Fibroblast of lung (primary cell): ENCODE measurements around the gene STARD13. TPM values are rescaled to one million over a fixed set of nuclear protein-coding genes. Genes with fewer than 3 reads are reported as not detected.

Experiments used
- DNase-seq, 2 donors: peaks; one replicate each; pipeline versions ENCODE4 v3.0.0 to v3.0.0-alpha.2; 2010; ENCODE audit warnings: low read depth in 2 of 2
- H2AFZ ChIP-seq: 2 replicates; pipeline ENCODE4 v1.5.1; 2012; ENCODE audit warnings: low read length, control low read depth, inconsistent platforms
- H3K27ac ChIP-seq: 2 replicates; pipeline ENCODE4 v1.5.1; 2011; ENCODE audit warnings: low read length, control low read depth; ENCODE audit not compliant: insufficient read depth
- H3K27me3 ChIP-seq: 2 replicates; pipeline ENCODE4 v1.5.1; 2011; ENCODE audit warnings: mild to moderate bottlenecking, low read length; ENCODE audit not compliant: control insufficient read depth, insufficient read depth
- H3K36me3 ChIP-seq: 2 replicates; pipeline ENCODE4 v1.5.1; 2011; ENCODE audit warnings: low read length; ENCODE audit not compliant: control insufficient read depth, insufficient read depth
- H3K4me1 ChIP-seq: 2 replicates; pipeline ENCODE4 v1.5.1; 2011; ENCODE audit warnings: low read length; ENCODE audit not compliant: control insufficient read depth, insufficient read depth; ENCODE audit errors: extremely low read depth
- H3K4me2 ChIP-seq: 2 replicates; pipeline ENCODE4 v1.5.1; 2011; ENCODE audit warnings: low read length, control low read depth; ENCODE audit not compliant: insufficient read depth; ENCODE audit errors: extremely low read depth
- H3K4me3 ChIP-seq, 4 experiments: fragments of 200-600 bp in 1 of 4; sonication (generic) in 1 of 4; replicated peaks in 1 of 4; 2 replicates each; pipeline ENCODE4 v1.5.1; 2011 to 2016; ENCODE audit warnings: low read length in 4 of 4, low read depth in 3 of 4, mild to moderate bottlenecking in 3 of 4, control low read depth in 2 of 4, inconsistent platforms in 1 of 4, mixed read lengths in 1 of 4; ENCODE audit not compliant: insufficient read depth in 1 of 4; ENCODE audit errors: control extremely low read depth in 1 of 4
- H3K79me2 ChIP-seq: 2 replicates; pipeline ENCODE4 v1.5.1; 2012; ENCODE audit warnings: mild to moderate bottlenecking, low read length, inconsistent platforms; ENCODE audit not compliant: control insufficient read depth, insufficient read depth
- H3K9ac ChIP-seq: 2 replicates; pipeline ENCODE4 v1.5.1; 2011; ENCODE audit warnings: mild to moderate bottlenecking, low read length, control low read depth; ENCODE audit not compliant: insufficient read depth
- H3K9me3 ChIP-seq: 2 replicates; pipeline ENCODE4 v1.5.1; 2012; ENCODE audit warnings: low read depth, low read length; ENCODE audit not compliant: control insufficient read depth, insufficient read depth
- H4K20me1 ChIP-seq: 2 replicates; pipeline ENCODE4 v1.5.1; 2011; ENCODE audit warnings: low read length; ENCODE audit not compliant: control insufficient read depth, insufficient read depth; ENCODE audit errors: extremely low read depth
- EZH2 ChIP-seq: IDR thresholded peaks from 2 replicates; pipeline ENCODE4 v1.5.1; 2012; ENCODE audit warnings: low read length, control low read depth, mild to moderate bottlenecking; ENCODE audit errors: missing control alignments
- polyA plus RNA-seq, 2 donors: library from polyadenylated mRNA; depleted of rRNA in 1 of 2; stranded (reverse) in 1 of 2; unstranded in 1 of 2; fragments of >200 nt; gene quantifications; 2 replicates each; pipeline ENCODE4 v1.2.1, GENCODE V29; 2011 to 2012; ENCODE audit warnings: missing spikeins in 1 of 2
- total RNA-seq: library from RNA; depleted of rRNA; stranded (reverse); fragments of >200 nt; gene quantifications from 2 replicates; pipeline ENCODE4 v1.2.1, GENCODE V29; 2014
- TF ChIP-seq, protein P1 (sequence below), 2 donors: IDR thresholded peaks in 1 of 2; conservative IDR thresholded peaks in 1 of 2; 1 replicate in 1 of 2; 2 replicates in 1 of 2; pipeline ENCODE4 v1.5.1; 2011 to 2012; ENCODE audit warnings: low read length in 2 of 2, control low read depth in 1 of 2, inconsistent platforms in 1 of 2, low read depth in 1 of 2, mild to moderate bottlenecking in 1 of 2

Gene STARD13
- total and polyA plus RNA-seq, 2 donors (not counting 1 experiment from before 2014, with no cell fraction given): 25.2 to 44.6 TPM

DNA sequence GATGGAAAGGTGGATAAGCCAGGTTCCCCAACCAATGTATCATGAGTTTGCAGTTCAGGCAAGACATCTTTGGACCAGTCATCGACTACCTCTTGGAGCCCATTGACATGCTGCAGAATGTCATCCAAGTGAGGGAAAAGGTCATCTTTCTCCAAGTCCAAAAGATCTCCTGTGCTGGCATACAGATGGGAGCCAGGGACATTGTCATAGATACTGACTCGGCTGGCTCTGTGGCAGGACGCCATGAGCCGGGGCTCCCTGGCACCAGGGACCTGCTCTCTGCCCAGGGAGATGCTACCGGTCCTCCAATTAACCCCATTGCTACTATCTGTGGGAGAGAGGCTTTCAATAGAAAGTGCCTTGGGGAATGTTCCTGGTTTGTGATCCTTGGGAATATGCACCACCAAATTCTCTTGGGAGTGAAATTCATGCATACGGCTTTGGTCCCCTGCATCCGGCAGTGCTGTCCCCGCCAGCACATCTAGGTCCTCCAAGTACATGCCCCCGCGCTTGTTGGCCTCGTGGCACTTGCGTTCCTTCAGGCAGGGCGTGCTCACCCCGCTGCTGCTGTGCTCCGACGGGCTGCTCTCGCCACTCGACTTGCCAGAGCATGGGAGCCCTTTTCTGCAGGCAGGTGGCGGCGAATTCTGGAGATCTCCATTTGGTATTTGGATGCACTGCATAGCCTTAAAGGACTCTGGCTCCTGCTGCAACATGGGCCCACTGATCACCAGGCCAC is 156.3 kb downstream of the STARD13 start:
- Histone ChIP-seq H3K4me3 (no peak overlapping the region), H3K4me1 (peaks cover 37% of the 10 kb centered on the region), H3K9me3 (no peaks in the 10 kb centered on the region), H3K27me3 (no peaks in the 10 kb centered on the region), H3K79me2 (peaks cover 13% of the 10 kb centered on the region), H3K36me3 (peaks cover 11% of the 10 kb centered on the region), H3K27ac (no peak overlapping the region), H2AFZ (no peak overlapping the region), H4K20me1 (no peaks in the 10 kb centered on the region), H3K4me2 (no peak overlapping the region), H3K9ac (no peak overlapping the region)
- TF ChIP-seq, protein P1, sequence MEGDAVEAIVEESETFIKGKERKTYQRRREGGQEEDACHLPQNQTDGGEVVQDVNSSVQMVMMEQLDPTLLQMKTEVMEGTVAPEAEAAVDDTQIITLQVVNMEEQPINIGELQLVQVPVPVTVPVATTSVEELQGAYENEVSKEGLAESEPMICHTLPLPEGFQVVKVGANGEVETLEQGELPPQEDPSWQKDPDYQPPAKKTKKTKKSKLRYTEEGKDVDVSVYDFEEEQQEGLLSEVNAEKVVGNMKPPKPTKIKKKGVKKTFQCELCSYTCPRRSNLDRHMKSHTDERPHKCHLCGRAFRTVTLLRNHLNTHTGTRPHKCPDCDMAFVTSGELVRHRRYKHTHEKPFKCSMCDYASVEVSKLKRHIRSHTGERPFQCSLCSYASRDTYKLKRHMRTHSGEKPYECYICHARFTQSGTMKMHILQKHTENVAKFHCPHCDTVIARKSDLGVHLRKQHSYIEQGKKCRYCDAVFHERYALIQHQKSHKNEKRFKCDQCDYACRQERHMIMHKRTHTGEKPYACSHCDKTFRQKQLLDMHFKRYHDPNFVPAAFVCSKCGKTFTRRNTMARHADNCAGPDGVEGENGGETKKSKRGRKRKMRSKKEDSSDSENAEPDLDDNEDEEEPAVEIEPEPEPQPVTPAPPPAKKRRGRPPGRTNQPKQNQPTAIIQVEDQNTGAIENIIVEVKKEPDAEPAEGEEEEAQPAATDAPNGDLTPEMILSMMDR (conservative IDR thresholded peaks at IDR 0.05 in 1 of 2, IDR thresholded peaks at IDR 0.05 in 1 of 2; ENCODE audit: low read depth in 1 of 2, low read length in 2 of 2): no peak
- no peak for TF ChIP-seq EZH2
- no peak for DNase-seq

DNA sequence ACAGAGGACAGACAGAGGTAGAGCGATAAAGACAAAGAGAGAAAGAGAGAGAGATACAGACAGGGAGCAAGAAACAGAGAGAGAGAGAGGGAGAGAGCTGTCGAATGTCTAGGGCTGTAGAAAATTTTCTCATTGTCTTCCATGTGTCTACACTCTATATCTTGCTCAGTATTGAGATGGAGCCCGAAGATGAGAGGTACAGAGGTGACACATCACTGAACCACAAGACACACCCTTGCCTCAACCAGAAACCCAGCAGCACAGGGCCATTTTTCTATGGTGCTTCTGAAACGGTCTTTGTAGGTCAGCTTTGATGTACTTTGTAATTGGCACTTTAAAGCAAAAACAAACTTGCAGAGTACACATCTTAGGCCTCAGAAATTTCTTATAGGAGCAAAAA is 157.4 kb downstream of the STARD13 start:
- TF ChIP-seq, protein P1 (conservative IDR thresholded peaks at IDR 0.05 in 1 of 2, IDR thresholded peaks at IDR 0.05 in 1 of 2; ENCODE audit: low read depth in 1 of 2, low read length in 2 of 2): no peak
- no peak for TF ChIP-seq EZH2
- Histone ChIP-seq H3K36me3 (peaks cover 13% of the 10 kb centered on the region), H3K4me3 (no peak overlapping the region), H3K9me3 (no peaks in the 10 kb centered on the region), H4K20me1 (no peaks in the 10 kb centered on the region), H3K79me2 (peaks cover 15% of the 10 kb centered on the region), H3K9ac (no peak overlapping the region), H3K4me2 (no peak overlapping the region), H3K27me3 (no peaks in the 10 kb centered on the region), H3K27ac (peak overlapping the region; percentile 84), H3K4me1 (peaks cover 47% of the 10 kb centered on the region), H2AFZ (no peak overlapping the region)
- no peak for DNase-seq

DNA sequence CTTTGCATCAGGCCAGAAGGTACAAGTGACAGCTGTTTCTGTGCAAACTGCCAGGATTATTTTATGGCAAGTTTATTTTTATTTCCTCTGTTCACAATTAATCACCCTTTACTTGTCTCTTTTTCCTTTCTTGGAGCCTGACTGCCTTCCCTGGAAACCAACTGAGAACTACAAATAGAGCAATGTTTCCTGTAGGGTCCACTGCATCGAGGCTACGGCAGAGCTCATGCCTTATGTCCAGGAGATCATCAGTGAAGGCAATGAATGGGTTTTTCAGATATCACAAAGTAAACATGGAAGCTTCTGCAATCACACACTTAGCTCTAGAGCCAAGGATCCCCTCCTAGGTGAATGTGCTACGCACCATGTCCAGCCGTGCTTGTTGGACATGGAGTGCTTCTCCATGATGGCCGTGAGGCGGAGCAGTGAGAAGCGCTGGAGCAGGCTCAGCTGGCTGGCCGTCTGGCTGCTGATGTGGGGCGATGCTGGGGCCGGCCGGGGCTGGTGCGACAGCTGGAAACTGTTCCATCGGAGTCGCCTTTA is 158.5 kb downstream of the STARD13 start:
- no peak for TF ChIP-seq EZH2
- TF ChIP-seq, protein P1 (conservative IDR thresholded peaks at IDR 0.05 in 1 of 2, IDR thresholded peaks at IDR 0.05 in 1 of 2; ENCODE audit: low read depth in 1 of 2, low read length in 2 of 2): peak; percentile 37 to 45
- H3K27ac ChIP-seq: peak overlapping the region; percentile 84
- no peaks in the 10 kb centered on the region for H3K9me3 ChIP-seq
- no peaks in the 10 kb centered on the region for H3K27me3 ChIP-seq
- peaks cover 15% of the 10 kb centered on the region for H3K36me3 ChIP-seq
- H3K79me2 ChIP-seq: peaks cover 16% of the 10 kb centered on the region
- H3K4me2 ChIP-seq: peak overlapping the region; percentile 65
- no peak overlapping the region for H2AFZ ChIP-seq
- DNase-seq: peak; percentile 55 to 81
- no peak overlapping the region for H3K9ac ChIP-seq
- no peaks in the 10 kb centered on the region for H4K20me1 ChIP-seq
- no peak overlapping the region for H3K4me3 ChIP-seq
- H3K4me1 ChIP-seq: peaks cover 46% of the 10 kb centered on the region
